NCI-H748 (cell line): ENCODE results near the gene TUBA8.

Experiments
- DNase-seq: peaks from one replicate; lab custom pipeline; 2025; ENCODE audit not compliant: unreplicated experiment; lab: John Stamatoyannopoulos, UW

The TUBA8 gene

DNA sequence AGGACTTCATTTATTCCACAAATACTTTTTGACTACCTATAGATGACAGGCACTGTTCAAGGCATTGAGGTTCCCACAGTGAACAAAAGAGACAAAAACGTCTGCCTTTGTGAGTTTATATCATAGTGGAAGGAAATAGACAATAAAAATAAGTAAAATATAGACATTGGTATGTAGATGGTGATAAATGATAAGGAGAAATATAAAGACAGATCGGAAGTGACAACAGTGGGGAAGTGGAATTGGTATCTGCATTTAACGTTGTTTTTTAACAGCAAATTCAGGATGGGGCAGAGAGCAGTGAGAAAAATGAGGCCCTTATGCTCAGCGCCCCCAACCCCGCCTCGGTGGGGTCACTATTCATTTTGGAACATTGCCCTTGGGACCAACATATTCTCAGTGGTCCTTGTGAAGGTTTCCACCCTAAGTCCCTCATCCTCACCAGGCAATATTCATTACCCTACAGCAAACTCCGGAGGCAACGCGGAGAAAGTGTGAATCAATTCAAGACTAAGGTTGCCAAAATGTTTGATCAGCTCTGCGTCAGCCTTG is 33.4 kb upstream of the TUBA8 start:
- DNase-seq = no peak

DNA sequence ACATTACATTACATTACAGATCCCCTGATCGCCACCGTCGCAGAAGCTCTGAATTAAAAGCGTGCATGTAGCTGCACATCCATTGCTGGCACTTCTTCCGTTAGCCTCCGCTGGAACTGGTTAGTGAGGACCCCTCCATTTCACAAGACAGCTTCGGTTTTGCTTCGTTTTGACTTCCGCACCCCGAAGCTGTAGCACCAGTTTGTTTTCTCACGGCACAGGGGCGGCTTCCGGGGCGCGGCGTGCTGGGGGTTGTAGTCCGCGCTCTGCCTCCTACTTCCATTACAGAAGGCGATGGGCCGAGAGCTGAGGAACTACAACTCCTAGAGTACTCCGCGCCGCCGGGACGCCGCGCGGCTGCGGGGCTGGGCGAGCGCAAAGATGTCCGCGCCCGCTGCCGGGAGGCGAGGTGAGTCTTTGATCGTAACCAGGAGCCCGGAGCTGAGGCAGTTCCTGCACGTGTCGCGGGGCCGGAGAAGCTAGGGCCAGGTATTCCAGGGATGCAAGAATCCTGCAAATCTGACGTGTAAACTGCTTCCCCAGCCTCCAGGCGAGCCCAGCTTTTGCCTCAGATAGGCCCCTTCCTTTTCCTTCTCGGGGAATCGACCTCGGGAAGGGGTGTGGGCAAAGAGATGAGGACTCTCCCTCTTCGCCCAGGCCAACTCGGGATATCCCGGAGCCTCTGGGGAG is 32.8 kb upstream of the TUBA8 start, which contains the start of gene PEX26:
TSS of gene PEX26 (plus strand) at position 352 of the 690 bp plus-strand sequence. CDS start 387 bp downstream, outside the sequence.
- DNase-seq = peak; percentile 96

DNA sequence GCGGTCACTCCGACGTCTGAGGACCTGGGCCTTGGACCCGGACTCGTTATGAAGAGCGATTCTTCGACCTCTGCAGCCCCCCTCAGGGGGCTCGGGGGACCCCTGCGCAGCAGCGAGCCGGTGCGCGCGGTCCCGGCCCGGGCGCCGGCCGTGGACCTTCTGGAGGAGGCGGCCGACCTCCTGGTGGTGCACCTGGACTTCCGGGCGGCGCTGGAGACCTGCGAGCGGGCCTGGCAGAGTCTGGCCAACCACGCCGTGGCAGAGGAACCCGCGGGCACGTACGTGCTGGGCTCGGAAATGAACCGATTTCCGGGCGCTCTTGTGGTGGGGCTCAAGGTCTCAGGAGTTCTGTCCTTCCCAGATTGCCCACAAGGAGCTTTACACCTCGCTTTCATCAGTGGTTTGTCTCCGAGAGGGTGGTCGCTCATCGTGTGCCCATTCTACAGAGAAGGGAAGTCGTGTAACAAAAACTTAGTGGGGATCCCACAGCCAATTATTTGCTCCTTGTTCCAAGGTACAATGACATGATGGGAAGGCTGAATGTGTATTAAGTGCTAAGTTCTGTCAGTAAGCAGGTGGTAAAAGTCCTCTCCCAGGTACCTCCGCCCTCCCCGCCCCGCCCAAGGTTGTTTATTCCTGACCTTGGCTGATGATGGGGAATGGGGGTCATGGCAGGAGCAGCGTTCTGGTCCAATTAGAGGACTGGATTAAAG is 32.1 kb upstream of the TUBA8 start:
- DNase-seq = peak; percentile 62

DNA sequence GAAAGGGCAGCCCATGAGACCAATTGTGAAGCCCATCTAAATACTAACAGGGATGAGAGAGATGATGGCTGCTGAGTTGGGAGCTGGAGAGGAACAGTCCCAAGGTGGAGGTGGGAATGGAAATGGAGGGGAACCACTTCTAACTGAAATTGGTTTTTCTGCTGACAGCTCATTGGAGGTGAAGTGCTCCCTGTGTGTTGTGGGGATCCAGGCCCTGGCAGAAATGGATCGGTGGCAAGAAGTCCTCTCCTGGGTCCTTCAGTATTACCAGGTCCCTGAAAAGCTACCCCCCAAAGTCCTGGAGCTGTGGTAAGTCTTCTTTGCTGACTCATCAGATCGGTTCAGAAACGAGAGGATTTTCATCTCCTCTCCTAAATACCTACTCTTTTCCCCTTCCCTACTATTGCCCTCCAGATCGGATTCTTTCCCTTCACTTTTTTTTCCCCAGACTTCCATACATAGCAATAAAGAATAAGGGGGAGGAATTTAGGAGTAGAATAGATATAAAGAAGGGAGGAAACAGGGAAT is 30.8 kb upstream of the TUBA8 start:
- DNase-seq = no peak

DNA sequence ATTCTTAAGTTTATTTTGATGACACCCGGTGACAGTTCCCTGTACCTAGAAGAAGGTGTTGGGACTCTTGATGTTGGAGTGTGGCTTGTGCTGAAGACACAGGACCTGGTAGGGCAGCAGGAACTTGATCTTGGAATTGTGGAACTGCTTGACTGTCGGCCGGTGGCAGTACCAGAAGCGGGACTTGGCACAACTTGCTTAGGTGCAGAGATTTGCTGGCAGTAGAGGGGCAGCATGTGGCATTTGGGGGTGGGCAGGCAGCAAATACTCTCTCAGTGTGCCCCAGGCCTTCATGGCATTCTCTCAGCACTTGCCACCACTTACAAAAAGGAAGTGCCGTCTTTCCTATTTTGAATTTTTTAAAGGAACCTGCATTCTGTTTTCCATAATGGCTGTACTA is 29.2 kb upstream of the TUBA8 start:
- DNase-seq = no peak

DNA sequence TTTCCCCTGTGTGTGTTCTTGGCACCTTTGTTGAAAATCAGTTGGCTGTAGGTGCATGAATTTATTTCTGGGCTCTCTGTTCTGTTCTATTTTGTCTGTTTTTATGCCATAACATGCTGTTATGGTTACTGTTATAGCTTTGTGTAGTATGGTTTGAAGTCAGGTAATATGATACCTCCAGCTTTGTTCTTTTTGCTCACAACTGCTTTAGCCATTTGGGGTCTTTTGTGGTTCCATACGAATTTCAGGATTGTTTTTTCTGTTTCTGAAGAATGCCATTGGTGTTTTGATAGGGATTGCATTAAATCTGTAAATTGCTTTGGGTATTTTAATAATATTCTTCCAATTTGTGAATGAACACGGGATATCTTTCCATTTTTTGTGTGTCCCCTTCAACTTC is 28.1 kb upstream of the TUBA8 start:
- DNase-seq = no peak

DNA sequence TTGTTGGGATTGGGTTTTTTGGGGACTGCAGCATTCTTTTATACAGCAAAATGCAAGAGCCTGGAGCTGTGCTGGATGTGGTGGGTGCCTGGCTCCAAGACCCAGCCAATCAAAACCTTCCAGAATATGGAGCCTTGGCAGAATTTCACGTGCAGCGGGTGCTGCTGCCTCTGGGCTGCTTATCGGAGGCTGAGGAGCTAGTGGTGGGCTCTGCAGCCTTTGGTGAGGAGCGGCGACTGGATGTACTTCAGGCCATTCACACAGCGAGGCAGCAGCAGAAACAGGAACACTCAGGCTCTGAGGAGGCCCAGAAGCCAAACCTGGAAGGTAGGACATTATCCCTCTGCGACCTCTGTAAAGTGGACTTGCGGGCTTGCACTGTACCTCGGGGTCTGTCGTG is 27.2 kb upstream of the TUBA8 start:
- DNase-seq = no peak

DNA sequence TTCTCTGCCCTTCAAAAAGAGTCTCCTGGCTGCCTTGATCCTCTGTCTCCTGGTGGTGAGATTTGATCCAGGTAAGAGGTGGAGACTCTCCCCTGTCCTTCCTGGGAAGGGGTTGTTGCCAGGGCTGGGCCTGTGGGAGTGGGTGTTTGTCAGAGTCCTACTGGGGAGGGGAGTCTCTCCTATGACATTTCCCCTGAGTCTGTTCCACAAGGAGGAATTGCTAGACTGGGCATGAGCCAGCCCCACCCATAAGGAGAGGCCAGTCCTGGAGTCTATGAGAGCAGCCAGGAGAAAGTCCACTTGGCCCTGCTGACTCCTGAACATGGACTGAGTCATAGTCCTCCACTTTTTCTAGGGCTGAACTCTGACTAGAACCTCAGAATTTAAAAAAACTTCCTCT is 25.4 kb upstream of the TUBA8 start:
- no peak for DNase-seq

DNA sequence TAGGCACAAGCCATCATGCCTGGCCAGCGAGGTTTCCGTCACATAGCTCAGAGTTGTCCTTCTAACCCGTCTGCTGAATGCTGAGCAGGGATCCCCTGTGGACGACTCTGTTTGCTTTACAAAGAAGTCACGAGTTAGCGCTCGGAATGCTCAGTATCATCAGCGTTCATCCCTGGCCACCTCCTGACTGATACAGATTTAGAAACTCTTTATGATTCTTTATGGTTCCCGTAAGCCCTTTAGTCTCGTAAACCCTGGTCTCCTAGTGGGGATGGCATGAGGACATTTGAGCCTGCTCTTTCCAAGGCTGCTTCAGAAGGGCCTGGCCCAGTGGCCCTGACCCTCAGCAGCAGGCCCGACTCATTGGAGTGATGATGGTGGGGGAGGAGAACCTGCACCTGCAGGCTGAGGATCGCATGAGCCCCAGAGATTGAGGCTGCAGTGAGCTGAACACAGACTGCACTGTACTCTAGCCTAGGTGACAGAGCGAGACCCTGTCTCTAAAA is 23.2 kb upstream of the TUBA8 start:
- DNase-seq = no peak

DNA sequence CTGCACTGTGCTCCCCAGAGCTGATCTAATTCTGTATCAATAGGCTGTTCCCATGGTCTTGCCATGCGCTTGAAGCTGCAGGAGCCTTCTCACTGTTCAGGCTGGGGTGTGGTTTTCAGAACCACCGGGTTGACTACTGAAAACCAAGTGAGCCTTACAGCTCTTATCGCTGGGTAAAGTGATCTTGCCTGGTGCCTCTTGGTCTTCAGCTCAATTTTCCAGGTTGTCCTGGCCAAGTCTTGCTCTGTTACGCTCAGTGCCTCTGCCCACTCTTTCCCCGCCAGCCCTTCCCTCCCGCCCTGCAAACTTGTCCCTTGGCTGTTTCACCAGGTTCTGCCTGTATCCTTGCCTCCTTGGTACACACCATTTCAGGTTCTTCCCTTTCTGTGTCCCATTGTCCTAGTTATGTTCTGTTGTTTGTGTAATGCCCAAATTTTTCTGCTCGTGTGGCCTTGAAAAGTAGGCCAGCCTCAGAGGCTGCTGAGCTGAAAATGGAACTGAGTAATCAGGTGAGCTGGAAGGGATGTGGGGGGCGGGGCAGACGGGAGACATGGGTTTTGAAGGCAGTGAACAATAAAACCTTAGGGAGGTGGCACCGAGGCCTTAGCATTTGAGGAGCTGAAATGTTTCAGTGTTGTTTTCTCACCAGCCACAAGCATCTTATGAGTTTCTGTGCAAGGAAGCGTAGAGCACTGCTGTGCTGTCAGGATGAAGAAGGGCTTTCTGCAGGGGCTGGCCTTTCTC is 21.6 kb upstream of the TUBA8 start:
- DNase-seq = no peak

DNA sequence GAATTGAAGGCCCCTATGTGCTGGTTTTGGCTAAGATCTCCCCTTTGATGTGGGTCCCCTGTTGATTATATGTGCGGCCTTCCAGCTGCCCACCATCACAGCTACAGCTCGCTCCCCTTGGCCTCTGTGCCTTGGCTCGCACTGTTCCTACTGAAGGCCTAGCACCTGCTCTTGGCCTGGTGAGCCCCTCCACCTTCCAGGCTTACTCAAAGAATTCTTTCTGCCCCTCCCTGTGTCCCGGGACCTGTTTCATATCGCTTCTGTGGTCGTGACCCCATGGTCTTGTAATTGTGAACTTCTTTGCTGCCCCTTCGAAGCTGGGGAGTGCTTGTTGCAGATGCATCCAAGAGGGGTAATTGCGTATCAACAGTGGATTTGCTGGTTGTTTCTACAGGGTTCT is 20.3 kb upstream of the TUBA8 start:
- DNase-seq = no peak

DNA sequence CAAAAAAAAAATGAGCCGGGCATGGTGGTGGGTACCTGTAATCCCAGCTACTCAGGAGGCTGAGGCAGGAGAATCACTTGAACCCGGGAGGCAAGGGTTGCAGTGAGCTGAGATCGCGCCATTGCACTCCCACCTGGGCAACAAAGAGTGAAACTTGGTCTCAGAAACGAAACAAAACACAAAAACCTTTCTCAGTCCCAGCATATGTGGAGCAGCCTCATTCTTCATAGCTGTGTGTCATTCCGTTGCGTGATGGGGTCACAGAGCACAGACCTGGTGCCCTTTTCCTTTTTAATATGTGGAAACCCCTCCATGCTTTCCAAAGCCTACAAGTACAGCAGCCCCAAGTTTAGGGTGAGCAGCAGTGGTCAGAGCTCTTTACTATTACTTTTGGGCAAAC is 19.1 kb upstream of the TUBA8 start:
- no peak for DNase-seq

DNA sequence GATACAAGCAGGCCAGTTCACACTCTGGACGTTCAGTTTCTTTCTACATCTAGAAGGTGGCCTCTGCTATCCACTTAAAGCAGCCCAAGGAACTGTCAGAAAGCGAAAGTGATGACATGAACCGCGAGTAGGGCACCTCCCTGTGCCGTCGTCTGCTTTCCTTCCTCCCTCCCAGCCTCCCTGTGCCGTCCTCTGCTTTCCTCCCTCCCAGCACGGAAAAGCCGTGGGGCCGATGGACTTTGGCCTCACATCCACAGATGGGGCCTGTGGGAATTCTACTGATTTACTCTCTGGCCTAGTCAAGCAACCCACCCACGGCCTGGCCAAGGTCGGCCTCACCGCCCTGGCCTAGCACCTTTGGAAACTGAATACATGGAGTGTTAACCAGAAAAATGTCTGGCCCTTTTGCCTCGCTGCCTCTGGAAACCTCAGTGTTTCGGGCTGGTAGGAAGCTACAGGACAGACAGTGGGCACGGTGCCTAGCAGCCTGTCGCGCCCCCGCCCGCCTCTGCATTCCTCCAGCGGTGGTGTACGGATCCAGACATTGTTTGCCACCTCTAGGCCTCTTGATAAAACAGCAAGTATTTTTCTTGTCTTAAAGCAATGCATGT is 18.6 kb upstream of the TUBA8 start:
- DNase-seq = no peak

DNA sequence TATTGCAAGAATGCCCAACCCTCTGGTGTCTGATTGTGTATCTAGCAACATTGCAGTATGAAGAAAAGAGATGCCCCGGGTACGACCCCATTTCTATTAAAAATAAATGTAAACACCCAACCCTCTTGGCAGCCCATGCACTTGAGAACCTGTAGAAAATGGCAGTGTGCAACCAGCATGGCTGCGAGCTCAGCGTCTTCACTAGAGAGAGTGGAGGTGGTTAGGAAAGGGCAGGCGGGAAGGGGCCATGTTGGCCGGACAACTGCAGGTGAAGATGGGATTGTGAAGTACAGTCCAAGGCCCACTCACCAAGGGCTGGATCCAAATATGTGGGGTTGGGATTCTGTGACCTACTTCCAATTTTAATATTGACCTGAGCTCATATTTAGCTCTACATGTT is 16.9 kb upstream of the TUBA8 start:
- no peak for DNase-seq

DNA sequence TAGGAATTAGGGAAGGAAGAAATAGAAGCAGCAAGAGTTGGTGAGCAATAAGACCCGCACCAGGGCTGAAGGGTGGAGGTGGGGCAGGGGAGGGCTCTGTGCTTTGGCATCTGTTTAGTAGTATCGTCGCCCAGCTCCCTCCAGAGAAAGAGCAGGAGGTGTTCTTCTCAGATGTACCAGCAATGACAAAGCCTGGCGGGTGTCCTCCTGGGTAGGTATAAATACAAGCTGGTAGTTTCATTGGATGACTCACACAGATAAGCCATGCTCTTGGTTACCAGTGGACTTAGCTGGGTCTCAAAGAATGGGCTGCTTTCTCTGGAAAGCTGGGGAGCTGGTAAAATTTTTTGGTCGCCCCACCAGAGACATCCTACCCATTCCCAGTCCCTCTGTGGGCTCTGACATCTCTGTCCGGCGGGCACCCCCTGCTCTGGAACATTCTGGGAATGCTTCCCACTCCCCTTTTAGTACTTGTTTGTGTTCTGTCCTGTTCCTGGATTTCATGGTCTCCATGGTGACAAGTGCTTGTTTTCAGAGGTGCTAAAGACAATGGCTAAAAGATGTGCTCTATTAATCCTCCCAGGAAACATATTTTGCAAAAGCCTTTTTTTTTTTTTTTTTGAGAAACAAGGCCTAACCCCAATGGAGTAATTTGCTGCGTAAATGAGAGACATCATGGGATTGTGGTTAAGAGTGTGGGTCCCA is 15.4 kb upstream of the TUBA8 start:
- no peak for DNase-seq

DNA sequence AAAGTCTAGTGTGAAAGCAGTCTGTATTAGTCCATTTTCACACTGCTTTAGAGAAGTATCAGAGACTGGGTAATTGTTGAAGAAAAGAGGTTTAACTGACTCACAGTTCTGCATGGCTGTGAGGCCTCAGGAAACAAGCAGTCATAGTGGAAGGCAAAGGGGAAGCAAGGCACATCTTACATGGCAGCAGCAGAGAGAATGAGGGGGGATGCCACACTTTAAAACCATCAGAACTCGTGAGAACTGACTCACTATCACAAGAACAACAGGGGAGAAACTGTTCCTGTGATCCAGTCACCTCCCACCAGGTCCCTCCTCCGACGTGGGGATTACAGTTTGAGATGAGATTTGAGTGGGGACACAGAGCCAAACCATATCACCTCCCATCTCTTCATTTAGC is 13.8 kb upstream of the TUBA8 start:
- no peak for DNase-seq

DNA sequence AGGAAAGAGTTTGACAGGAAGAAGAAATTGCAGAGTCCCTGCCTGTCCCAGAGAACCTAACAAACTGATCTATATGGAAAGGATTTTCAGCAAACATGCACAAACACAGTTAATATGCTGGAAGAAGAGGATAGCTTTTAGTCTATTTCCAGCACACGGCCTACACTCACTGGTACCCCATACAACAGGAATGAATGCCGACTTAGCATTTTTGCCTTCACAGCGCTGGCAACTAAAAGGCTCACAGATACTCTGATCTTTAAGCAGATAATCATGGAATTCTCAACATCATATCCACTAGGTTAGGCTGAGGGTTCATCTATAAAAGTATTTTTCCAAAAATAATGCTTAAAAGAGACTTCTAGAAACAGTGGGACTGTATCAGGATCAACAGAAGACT is 9.8 kb upstream of the TUBA8 start:
- DNase-seq = no peak

DNA sequence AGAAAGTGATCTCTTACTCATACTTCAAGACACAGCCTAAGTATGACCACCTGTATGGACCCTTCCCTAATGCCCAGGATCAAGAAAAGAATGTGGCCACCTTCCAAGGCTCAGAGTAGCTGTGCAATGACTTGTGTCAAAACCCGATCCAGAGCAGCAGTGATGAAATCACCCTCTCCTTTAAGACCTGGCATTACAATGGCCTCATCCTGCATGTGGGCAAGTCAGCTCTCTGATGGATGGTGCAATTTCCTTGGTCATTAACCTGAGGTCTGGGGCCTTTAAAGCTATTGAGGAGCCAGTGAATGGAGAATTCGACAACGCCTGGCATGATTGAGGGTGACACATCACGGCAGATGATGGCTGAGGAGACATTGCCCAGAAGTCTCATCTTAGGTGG is 9.1 kb upstream of the TUBA8 start:
- no peak for DNase-seq

DNA sequence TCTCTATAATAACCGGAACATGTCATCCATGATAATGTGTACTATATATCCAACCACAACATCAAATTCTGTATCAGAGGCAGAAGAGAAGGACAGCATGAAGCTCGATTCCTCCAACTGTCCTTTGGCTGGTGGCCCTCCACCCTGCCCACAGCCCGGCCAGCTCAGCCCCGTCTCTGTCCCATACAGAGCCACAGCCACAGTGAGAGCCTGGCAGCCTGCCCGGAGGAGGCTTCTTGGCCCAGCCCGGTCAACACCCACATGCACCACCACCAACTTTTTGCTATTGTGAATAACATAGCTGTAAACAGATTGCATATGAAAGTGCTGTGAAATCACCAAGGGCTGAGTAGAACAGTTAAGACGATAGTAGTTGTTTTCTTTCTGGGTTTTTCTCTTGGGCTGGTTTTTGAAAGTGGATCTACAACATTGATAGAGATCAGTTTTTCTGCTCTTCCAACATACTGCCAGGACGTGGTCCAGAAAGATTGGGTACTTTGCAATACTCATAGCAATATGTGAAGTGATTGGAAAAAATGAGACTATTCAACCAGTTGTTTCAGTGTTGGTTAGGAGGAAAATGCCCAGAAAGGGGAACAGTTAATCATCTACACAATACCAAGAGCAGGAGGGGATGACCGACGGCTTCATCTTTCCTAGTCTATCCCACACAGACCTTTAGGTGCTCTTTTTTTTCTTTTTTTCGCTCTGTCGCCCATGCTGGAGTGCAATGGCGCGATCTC is 6.9 kb upstream of the TUBA8 start:
- DNase-seq = no peak

DNA sequence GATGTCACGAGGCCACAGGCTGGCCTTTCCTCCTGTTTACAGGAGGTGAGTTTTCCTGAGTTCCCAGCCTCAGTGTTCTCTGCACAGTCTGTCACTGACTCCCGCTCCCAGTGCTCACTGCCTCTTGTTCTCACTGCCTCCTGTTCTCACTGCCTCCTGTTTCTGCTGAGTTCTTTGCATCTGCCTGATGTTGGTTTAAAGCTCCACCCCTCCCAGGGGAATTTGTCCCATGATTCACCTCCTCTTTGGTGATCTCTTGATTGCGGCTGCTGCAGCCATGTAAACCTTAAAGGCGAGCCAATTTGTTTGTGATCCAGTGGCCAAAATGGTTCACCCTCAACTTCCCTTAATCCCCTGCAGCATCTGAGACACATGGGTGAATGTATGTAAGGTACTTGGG is 6.0 kb upstream of the TUBA8 start:
- DNase-seq = no peak
